Fibroblast of villous mesenchyme (primary cell): ENCODE results near the gene POLR3G. TPM values are rescaled to one million over a fixed set of nuclear protein-coding genes. Genes with fewer than 3 reads are reported as not detected.

Experiments
- DNase-seq: peaks from one replicate; pipeline ENCODE4 v3.0.0-alpha.2; 2010; ENCODE audit warnings: low read depth
- H3K4me3 ChIP-seq: 2 replicates; pipeline ENCODE4 v1.5.1; 2011; ENCODE audit warnings: low read depth, mild to moderate bottlenecking, low read length
- total RNA-seq: library from RNA; depleted of rRNA; stranded (reverse); fragments of >200 nt; gene quantifications from 2 replicates; pipeline ENCODE4 v1.2.3, GENCODE V29; 2012
- TF ChIP-seq, protein P1 (sequence below): IDR thresholded peaks from 2 replicates; pipeline ENCODE4 v1.5.1; 2012; ENCODE audit warnings: low read depth, mild to moderate bottlenecking, low read length; ENCODE audit not compliant: insufficient read depth

POLR3G gene
- total RNA-seq, 1 donor = 5.2 TPM

DNA sequence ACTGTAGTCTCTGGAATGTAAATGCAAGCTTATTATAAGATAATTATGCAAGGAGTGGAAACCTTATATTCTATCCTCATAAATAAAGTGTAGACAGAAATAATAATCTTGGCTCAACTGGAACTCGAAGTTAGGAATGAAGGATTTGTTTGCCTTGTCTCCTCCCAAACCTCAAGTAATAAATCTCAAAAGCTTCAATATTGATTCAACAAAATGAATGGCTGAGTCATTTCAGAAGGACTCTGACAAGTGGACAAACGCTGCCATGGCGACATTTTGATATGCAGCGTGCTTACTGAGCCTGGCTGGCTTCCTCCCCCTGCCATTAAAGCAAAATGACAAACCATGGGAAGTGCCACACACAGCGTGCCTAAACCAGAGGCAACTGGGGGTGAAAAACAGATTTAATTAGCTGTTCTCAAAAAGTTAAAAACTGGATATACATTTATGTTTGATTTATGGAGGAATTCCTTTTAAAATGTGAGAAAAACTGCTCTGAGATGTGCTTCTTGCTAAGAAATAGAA lies 73.5 kb downstream of the POLR3G start:
- no peak overlapping the region for H3K4me3 ChIP-seq
- TF ChIP-seq, protein P1, sequence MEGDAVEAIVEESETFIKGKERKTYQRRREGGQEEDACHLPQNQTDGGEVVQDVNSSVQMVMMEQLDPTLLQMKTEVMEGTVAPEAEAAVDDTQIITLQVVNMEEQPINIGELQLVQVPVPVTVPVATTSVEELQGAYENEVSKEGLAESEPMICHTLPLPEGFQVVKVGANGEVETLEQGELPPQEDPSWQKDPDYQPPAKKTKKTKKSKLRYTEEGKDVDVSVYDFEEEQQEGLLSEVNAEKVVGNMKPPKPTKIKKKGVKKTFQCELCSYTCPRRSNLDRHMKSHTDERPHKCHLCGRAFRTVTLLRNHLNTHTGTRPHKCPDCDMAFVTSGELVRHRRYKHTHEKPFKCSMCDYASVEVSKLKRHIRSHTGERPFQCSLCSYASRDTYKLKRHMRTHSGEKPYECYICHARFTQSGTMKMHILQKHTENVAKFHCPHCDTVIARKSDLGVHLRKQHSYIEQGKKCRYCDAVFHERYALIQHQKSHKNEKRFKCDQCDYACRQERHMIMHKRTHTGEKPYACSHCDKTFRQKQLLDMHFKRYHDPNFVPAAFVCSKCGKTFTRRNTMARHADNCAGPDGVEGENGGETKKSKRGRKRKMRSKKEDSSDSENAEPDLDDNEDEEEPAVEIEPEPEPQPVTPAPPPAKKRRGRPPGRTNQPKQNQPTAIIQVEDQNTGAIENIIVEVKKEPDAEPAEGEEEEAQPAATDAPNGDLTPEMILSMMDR = no peak
- DNase-seq = no peak

DNA sequence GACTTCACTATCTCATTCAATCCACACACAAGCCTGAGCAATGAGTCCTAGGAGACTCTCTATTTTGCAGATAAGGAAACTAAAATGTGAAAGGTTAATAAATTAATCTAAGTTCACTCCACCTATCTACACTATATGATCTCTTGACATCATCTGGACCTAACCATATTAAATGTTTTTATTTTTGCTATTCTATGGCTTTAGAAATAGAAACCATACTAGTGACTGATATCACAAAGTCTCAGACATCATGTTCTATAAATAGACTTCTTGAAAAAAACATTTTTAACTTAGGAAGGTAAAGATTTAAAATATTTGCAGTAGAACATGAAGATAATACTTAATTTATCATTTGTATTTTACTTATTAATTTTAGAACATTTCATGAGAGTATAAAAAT lies 74.6 kb downstream of the POLR3G start:
- no peak for DNase-seq
- TF ChIP-seq, protein P1 = no peak
- no peak overlapping the region for H3K4me3 ChIP-seq

DNA sequence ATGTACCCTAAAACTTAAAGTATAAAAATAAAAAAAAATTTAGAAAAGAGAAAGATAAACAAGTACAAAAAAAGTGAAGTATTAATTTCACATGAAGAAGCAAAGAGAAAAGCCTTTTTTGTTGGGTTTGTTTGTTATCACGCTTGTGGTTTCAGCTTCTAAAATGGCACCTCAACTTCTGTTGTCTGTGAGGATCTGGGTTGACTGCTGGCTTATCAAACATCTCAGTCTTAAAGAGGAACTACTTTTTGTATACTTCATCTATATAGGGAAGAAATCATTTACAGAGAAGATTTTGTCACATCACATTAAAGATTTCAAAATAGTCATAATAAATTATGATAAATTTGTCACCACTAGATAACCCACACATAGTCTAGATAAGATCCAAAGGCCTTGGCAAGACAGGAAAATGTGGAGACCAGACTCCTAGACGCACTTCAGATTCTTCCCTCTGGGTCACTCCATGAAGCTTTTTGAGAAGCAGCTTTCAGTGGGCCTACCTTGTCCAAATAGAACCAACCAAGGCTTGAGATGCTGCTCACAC lies 75.1 kb downstream of the POLR3G start:
- H3K4me3 ChIP-seq = no peak overlapping the region
- no peak for DNase-seq
- TF ChIP-seq, protein P1 = no peak

DNA sequence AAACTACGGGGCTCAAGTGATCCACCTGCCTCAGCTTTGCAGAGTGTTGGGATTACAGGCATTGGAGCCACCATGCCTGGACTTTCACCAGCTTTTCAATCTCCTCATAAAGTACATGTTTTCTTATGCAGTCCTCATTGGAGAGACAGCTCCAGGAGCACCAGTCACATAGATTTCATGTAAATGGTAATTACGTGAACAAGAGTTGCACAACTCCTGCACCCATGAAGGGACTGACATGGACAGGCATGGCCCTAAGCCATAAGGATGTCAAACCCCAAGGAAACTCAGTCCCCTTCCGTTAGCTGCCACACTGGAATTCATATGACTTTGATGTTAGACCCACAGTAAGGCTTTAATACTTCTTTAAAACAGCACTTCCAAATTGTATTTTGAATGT lies 76.3 kb downstream of the POLR3G start:
- TF ChIP-seq, protein P1 = no peak
- no peak overlapping the region for H3K4me3 ChIP-seq
- no peak for DNase-seq

DNA sequence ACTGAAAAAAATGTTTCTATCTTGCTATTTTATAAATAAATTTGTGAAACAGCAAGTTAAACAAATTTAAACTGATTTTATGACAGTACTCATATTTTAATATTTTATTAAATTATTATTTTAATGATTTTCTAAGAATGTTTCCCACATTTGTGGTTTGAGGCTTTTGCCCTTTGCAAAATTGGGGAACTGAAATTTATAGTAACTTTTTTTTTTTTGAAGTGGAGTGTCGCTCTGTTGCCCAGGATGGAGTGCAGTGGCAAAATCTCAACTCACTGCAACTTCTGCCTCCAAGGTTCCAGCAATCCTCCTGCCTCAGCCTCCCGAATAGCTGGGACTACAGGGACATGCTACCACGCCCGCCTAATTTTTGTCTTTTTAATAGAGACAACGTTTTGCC lies 76.7 kb downstream of the POLR3G start:
- no peak overlapping the region for H3K4me3 ChIP-seq
- DNase-seq = no peak
- TF ChIP-seq, protein P1 = no peak

DNA sequence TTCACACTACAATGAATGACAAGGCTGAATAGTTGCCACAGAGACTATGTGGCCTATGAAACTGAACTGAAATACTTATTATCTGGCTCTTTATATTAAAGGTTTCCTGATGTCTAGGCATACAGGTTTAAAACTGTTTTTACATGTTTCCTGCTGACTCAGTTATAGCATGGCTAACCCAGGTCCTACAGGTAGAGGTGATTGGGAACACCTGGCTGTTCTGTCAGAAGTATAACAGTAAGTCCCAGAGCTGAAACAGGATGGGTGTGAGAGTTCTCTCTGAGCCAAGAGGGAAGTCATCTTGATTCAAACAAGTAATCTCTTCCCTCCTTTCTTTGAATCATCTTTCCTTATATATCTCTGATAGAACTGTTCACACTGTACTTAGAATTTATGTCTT lies 79.0 kb downstream of the POLR3G start:
- H3K4me3 ChIP-seq = no peak overlapping the region
- TF ChIP-seq, protein P1 = no peak
- DNase-seq = no peak
